NCI-H2196 treated with DMSO at 0.1 percent for 48 hours (cell line): ENCODE measurements around the gene SFT2D1.
A peak's percentile ranks its signal among the peaks of the same experiment; 100 is the strongest.

Source experiments
- DNase-seq: peaks from one replicate; lab custom pipeline; 2025; ENCODE audit not compliant: unreplicated experiment; lab: John Stamatoyannopoulos, UW

The SFT2D1 gene

GRCh38 chr6:166335378-166336302, 6.7 kb downstream of the SFT2D1 start:
- no peak for DNase-seq

GRCh38 chr6:166334878-166335277, 7.5 kb downstream of the SFT2D1 start:
- DNase-seq, result no peak

DNA sequence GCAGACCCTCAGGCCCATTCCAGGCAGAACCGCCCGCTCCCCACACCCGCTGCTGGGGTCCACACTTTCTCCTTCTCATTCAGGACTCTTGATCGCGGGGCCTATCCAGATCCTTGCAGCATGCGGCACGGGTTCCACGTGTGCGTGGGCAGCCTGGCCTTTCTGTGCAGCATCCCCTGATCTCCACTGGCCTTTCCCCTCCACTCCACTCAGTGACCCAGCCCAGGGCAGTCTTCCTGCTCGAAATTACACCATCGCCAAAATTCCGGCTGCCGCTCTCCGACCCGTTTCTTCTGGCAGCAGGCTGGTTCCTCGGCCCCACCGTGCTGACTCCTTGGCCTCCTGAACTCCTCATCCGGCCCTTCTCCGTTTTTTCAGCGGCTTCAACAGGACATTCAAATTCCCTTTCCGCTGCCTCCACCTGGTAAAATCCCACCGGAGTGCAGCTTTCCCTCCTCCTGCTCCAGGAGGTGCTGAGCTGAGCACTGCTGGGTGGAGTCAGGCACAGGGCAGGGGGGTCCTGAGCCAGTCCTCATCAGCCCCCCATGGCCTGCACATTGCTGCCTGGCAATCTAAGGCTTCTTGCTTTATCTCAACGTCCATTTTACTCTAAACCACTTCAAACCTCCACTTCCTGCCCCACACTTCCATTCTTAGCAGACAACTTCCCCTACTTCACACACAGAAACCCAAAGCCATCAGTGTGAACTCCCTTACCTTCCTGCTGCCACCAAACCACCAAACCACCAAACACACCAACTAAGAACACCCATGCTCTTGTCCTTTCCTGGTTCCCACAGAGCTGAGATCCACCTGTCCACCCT, 9.0 kb downstream of the SFT2D1 start:
- no peak for DNase-seq

GRCh38 chr6:166331503-166332415, 10.6 kb downstream of the SFT2D1 start:
- no peak for DNase-seq

GRCh38 chr6:166330612-166331011, 11.7 kb downstream of the SFT2D1 start:
- no peak for DNase-seq

DNA sequence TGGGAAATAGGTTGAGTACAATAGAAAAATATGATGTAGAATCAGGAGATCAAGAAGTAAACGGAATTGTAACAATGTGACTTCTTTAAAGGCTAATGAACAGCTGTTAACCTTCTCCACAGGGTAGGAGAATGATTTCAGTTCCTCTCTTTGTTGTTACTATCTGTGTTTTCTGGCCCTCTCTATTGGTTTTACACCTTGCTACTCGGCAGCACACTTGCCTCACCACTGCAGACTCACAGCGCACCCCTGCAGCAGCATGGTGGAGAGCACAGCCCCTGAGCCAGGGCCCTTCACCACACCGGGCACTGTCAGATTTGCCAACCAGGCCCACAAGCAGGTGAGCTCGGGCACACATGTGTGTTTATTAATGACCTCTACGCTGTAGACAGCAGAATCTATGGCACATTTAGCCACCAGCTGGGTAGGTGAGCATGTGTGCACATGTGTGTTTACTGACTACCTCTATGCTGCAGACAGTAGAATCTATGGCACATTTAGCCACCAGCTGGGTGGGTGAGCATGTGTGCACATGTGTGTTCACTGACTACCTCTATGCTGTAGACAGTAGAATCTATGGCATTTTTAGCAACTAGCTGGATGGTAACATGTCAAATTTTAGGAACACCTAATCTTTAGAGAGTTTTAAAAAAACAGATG, 16.8 kb downstream of the SFT2D1 start:
- DNase-seq, result no peak

DNA sequence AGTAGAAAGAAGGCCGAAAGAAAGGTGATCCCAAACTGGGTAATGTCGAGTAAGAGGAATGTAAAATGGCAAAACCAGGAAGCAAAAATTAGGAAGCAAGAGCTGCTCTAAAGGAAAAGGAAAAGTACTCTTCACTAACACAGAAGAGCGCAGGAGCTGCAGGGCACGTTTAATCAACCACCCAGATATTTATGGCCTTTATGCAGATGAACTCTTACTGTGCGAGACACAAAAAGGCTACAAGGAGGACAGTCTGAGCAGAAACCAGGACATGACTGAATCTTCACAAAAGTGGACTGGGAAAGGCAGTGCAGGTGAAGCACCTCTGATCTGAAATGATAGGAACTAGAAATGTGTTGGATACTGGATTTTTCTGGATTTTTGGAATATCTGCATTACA, 18.9 kb downstream of the SFT2D1 start:
- no peak for DNase-seq

- peak; percentile 17 for DNase-seq
Measured at GRCh38 chr6:166318649-166319600, 23.4 kb downstream of the SFT2D1 start.

GRCh38 chr6:166318227-166318626, 24.1 kb downstream of the SFT2D1 start:
- no peak for DNase-seq

- DNase-seq, result no peak
Measured at GRCh38 chr6:166317261-166318212, 24.8 kb downstream of the SFT2D1 start.

DNA sequence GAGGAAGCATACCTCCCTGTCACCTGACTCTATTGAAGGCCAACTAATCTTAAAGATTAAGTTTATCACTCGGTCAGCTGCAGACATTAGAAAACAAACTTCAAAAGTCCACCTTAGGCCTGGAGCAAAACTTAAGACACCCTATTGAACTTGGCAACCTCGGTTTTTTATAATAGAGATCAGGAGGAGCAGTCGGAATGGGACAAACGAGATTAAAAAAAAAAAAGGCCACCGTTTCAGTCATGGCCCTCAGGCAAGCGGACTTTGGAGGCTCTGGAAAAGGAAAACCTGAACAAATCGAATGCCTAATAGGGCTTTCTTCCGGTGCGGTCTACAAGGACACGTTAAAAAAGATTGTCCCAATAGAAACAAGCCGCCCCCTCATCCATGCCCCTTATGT, 26.9 kb downstream of the SFT2D1 start:
- no peak for DNase-seq

DNA sequence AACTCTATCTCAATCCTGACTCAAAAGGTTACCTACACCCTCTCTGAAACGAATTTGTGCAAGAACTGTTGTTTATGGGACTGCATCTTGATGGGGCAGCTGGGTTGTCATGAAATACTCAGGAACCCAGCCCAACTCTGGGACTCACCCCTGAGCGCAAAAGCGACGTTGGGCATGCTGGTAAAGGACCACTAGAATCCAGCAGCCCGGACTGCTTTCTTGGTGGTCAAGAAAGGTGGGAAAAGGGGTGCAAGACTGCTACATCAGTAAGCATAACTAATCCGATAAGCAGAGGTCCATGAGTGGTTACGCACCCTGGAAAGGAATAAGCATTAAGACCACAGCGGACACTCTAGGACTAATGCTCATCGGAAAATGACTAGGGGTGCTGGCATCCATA, 27.9 kb downstream of the SFT2D1 start:
- DNase-seq, result no peak

GRCh38 chr6:166313255-166314070, 28.9 kb downstream of the SFT2D1 start:
- DNase-seq, result no peak

DNA sequence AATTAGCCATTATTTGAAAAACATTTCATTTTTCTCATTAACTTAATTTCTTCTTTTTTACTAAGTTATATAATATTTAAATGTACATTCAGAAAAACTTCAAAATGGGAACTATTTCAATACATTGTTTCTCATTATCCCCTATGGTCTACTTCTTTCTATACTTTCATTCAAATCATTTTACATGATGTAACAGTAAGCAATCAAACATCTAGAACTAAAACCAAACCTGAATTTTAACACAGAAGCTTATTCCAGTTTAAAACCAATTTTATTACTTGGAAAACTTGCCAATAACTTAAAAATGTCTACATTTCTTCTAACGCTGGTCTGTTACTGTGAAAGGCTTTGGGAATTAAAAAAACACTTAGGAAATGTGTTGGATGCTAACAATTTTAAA, 29.5 kb downstream of the SFT2D1 start:
- DNase-seq, result no peak

DNA sequence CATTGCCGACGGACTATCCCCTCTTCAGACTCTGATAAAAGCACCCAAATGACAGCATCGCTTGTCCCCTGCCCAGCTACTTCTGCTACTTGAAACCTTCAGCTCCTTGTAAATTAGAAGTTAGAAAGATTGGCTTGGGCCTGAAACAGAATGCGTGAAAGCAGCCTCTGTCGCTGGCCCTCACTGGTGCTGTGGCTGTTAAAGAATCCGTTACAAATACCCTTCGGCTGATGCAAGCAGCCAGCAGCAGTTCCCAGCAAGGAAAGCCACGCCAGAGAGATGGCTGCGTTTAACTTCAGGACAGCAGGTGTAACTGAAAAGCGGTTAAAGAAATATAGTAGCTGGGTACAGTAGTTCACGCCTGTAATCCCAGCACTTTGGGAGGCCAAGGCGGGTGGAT, 31.7 kb downstream of the SFT2D1 start:
- DNase-seq, result no peak

- no peak for DNase-seq
Measured at GRCh38 chr6:166309977-166310376, 32.4 kb downstream of the SFT2D1 start.
